NT2/D1 (cell line): ENCODE data around the gene ASAP2.

Source experiments
- SUZ12 ChIP-seq: IDR thresholded peaks from 2 replicates; pipeline ENCODE4 v1.6.1; 2011; ENCODE audit not compliant: insufficient read length, insufficient read depth; ENCODE audit errors: extremely low read depth
- YY1 ChIP-seq: IDR thresholded peaks from 2 replicates; pipeline ENCODE4 v1.6.1; 2011; ENCODE audit not compliant: insufficient read length, insufficient read depth
- ZNF274 ChIP-seq: IDR thresholded peaks from 2 replicates; pipeline ENCODE4 v1.6.1; 2011; ENCODE audit warnings: mild to moderate bottlenecking, low read depth, low read length

- no peak for TF ChIP-seq YY1
- TF ChIP-seq SUZ12, result no peak
- TF ChIP-seq ZNF274, result no peak
Observed at GRCh38 chr2:9196637-9197036, 10.0 kb upstream of the ASAP2 start.
